SK-N-MC (cell line): ENCODE data around the gene ALPL.

Source experiments
- EZH2 ChIP-seq: fragments of 200-600 bp; sonication (generic); IDR thresholded peaks from one replicate; pipeline ENCODE4 v1.6.1; 2017; ENCODE audit warnings: antibody characterized with exemption
- FOXP2 ChIP-seq: optimal IDR thresholded peaks from 2 replicates; pipeline ENCODE3; 2011; ENCODE audit warnings: mild to moderate bottlenecking, moderate library complexity; ENCODE audit not compliant: insufficient read depth; ENCODE audit errors: extremely low read length, control extremely low read depth
- POLR2AphosphoS5 ChIP-seq: IDR thresholded peaks from 2 replicates; pipeline ENCODE4 v1.6.1; 2012; ENCODE audit warnings: mild to moderate bottlenecking, low read depth, low read length, borderline replicate concordance

DNA sequence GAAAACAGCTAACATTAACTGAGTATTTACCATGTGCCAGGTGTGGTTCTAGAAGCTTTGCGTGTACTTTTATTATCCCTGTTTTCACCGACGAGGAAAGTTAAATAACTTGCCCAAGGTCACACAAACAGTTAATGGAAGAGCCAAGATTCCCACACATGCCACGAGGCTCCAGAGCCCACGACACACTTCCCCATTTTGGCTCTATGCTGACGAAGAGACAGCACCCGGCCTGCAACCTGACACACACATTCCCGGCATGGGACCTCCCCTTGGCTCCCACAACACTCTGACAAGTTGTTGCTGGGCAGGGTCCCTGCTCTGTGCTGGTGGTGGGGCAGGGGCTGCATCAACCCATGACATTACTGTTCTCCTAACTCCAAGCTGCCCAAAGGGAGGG, 107.1 kb downstream of the ALPL start:
- no peak for TF ChIP-seq EZH2
- no peak for TF ChIP-seq FOXP2
- no peak for TF ChIP-seq POLR2AphosphoS5
